HG03378 (cell line): ENCODE data around the gene SLC2A4RG.

Source experiments
- ATAC-seq: cut with Tn5 transposase; IDR thresholded peaks from one replicate; pipeline ENCODE4 v1.9.1; 2021; ENCODE audit warnings: mild to moderate bottlenecking, moderate library complexity; ENCODE audit not compliant: unreplicated experiment

The SLC2A4RG gene, protein sequence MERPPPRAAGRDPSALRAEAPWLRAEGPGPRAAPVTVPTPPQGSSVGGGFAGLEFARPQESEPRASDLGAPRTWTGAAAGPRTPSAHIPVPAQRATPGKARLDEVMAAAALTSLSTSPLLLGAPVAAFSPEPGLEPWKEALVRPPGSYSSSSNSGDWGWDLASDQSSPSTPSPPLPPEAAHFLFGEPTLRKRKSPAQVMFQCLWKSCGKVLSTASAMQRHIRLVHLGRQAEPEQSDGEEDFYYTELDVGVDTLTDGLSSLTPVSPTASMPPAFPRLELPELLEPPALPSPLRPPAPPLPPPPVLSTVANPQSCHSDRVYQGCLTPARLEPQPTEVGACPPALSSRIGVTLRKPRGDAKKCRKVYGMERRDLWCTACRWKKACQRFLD

DNA sequence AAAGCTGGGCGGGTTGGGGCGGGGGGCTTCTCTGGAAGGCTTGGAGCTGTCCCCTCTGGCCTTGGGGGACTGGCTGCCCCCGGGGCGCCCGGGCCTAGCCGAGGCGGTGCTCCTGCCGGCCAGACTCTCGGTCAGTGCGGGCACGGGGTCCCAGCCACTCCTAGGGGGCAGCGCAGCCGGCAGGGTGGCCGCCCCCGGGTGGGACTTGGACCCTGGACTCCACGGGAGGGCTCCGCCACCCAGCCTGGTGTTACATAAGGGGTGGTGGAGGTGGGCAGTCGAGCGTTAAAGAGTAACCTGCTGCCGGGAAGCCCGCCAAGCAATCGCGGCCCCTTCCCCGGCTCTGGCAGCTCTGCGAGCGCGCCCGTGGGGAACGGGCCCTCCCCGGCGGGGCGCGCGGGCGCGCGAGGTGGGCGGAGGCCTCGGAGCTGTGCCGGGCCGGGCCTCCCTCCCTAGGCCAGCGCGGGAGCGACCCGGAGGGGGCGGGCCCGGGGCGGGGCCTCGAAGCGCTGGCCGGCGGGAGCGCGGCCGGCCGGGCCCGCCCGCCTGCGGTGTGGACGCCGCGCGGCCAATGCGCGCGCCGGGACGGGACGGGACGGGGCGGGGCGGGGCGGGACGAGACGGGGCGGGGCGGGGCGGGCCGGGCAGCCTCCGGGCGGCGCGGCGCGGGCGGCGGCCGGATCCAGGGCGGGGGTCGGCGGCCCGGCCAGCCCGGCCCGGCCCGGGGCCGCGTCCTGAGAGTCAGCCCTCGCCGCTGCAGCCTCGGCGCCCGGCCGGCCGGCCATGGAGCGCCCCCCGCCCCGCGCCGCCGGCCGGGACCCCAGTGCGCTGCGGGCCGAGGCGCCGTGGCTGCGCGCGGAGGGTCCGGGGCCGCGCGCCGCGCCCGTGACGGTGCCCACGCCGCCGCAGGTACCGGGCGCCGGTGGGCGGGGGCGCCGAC, at the start of gene SLC2A4RG:
Gene SLC2A4RG (plus strand): TSS at position 647 of the 940 bp plus-strand sequence. CDS start 137 bp downstream, at position 784.
- no peak for ATAC-seq

GRCh38 chr20:63690003-63690897, 49.3 kb upstream of the SLC2A4RG start:
- no peak for ATAC-seq

GRCh38 chr20:63690898-63691710, 48.5 kb upstream of the SLC2A4RG start:
- ATAC-seq = no peak

GRCh38 chr20:63691711-63692435, 47.7 kb upstream of the SLC2A4RG start:
- ATAC-seq = no peak

DNA sequence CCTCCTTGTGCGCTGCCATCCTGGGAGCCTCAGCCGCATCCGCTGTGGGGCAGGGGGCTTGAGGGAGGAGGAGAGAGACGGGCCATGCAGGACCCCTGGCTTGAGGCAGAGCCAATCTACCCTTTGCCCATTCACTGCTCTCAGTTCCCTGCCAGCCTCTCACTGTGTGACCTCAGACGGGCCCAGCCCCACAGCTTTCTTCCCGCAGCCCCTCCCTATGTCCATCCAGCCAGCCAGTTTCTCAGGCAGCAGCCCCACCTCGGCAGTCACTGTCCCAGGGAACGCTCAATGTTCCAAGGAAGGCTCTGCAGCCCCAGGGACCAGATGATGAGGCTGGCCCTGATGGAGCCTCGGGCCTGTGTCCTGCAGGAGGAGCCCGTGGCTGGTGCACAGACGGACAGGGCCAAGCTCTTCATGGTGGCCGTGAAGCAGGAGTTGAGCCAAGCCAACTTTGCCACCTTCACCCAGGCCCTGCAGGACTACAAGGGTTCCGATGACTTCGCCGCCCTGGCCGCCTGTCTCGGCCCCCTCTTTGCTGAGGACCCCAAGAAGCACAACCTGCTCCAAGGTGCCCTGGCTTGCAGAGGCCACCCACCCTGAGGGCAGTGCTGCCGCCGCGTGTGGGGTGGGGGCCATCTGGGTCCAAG, 47.0 kb upstream of the SLC2A4RG start:
- no peak for ATAC-seq

DNA sequence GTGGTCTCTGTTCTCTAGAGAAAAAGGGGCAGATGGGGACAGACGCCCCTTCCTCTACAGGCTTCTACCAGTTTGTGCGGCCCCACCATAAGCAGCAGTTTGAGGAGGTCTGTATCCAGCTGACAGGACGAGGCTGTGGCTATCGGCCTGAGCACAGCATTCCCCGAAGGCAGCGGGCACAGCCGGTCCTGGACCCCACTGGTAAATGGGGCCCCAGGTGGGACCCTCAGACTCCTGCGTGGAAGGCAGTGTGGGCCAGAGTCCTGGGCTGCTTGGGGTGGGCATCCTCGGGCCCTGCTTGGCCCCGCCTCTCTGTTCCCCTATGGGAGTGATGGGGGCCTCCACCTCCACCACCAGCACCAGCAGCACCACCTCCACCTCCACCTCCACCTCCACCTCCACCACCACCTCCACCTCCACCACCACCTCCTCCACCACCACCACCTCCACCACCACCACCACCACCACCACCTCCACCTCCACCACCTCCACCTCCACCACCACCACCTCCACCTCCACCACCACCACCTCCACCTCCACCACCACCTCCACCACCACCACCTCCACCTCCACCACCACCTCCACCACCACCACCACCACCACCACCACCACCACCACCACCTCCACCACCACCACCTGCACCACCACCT, 46.4 kb upstream of the SLC2A4RG start:
- ATAC-seq = no peak

DNA sequence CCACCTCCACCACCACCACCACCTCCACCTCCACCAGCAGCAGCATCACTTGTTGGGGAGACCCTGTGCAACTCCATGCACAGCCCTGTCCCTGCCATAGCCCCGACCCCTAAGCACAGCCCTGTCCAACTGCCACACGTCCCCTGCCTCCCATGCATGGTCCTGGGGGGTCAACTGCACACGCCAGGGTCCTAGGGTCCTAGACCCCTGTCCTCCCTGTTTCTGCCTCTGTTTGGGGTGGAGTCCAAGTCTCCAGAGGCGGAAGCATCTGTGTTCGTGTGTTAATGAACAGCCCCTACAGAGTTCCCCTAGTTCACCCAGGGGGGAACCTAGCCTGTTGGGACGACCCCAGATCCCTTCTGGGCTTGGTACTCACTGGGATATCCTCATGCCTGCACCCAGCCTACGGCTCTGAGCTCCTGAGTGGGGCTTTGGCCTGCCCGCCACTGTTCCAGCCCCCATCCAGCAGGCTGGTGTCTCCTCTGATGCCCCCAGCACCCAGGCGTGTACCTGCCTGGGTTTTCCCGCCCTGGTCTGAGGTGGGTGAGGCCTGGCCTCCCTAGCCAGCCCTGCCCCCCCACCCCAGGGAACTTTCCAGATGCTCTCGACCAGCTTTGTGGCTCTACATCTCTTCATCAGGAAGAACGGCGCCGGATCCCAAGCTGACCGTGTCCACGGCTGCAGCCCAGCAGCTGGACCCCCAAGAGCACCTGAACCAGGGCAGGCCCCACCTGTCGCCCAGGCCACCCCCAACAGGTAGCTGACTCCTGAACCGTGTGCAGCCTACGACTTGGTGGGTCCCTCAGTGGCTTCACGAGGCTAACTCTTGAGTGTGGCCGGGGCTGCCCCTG, 45.6 kb upstream of the SLC2A4RG start:
- ATAC-seq = no peak

DNA sequence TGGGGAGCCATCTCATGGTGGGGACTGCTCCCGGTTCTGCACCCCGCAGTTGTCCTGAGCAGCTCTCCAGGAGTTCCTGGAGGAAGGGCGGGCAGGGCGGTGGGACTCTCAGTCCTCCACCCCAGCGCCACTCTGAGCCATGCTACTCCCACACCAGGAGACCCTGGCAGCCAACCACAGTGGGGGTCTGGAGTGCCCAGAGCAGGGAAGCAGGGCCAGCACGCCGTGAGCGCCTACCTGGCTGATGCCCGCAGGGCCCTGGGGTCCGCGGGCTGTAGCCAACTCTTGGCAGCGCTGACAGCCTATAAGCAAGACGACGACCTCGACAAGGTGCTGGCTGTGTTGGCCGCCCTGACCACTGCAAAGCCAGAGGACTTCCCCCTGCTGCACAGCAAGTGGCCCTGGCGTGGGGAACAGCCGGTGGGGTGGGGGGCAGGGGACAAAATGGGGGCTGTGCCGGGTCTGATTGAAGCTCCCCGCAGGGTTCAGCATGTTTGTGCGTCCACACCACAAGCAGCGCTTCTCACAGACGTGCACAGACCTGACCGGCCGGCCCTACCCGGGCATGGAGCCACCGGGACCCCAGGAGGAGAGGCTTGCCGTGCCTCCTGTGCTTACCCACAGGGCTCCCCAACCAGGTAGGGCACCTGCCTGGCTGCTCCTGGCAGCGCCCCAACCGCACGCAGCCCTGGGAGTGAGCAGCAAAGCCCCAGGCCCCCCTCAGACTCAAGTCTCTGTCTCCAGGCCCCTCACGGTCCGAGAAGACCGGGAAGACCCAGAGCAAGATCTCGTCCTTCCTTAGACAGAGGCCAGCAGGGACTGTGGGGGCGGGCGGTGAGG, 44.8 kb upstream of the SLC2A4RG start:
- no peak for ATAC-seq

GRCh38 chr20:63695424-63696305, 43.9 kb upstream of the SLC2A4RG start:
- ATAC-seq = no peak

DNA sequence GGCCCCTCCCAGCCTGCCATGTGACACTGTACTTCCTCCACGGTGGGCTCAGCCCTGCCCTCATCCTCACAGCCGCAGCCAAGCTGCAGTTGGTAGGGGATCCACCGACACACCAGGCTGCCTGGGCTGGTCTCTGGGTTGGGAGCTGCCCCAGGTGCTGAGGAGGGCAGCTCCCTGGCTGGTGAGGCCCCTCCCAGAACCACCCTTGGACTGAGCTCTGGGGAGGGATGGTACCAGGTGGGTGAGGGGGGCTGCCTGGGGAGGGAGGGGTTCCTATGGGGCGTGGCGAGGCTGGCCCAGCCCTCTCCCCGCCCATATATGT, 43.3 kb upstream of the SLC2A4RG start:
- ATAC-seq = no peak

DNA sequence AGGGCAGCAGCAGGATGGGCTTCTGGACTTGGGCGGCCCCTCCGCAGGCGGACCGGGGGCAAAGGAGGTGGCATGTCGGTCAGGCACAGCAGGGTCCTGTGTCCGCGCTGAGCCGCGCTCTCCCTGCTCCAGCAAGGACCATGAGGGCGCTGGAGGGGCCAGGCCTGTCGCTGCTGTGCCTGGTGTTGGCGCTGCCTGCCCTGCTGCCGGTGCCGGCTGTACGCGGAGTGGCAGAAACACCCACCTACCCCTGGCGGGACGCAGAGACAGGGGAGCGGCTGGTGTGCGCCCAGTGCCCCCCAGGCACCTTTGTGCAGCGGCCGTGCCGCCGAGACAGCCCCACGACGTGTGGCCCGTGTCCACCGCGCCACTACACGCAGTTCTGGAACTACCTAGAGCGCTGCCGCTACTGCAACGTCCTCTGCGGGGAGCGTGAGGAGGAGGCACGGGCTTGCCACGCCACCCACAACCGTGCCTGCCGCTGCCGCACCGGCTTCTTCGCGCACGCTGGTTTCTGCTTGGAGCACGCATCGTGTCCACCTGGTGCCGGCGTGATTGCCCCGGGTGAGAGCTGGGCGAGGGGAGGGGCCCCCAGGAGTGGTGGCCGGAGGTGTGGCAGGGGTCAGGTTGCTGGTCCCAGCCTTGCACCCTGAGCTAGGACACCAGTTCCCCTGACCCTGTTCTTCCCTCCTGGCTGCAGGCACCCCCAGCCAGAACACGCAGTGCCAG, 42.8 kb upstream of the SLC2A4RG start, which contains the start of gene TNFRSF6B:
Gene TNFRSF6B (plus strand): TSS at position 25 of the 729 bp plus-strand sequence. CDS start 116 bp downstream, at position 141.
- no peak for ATAC-seq

GRCh38 chr20:63697357-63697867, 42.2 kb upstream of the SLC2A4RG start:
- ATAC-seq = no peak

GRCh38 chr20:63697868-63698545, 41.6 kb upstream of the SLC2A4RG start:
- ATAC-seq = no peak
